ENCODE results near the gene PRICKLE2. TPM values are rescaled to one million over a fixed set of nuclear protein-coding genes. Genes with fewer than 3 reads are reported as not detected.

PRICKLE2 gene
- total RNA-seq, 1 experiment from 2014 or later, result 5.6 TPM

DNA sequence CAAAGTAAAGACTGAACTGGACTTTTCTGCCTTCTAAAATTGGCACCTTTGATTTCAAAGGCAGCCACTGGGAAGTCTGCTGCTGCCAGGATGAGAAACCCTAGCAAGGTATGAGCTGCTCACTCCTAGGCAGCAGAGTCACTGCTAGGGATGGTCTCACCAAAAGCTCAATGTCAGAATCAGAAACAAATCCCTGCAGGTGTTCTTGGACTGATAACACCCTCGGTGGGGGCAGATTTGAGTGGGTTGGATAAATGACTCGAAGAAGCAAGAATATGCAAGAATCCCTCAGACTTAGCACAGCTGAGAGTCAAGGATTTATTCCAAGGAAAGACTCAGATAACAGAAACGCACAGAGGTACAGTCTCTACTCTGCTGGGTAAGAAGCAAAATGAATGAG, 90.4 kb downstream of the PRICKLE2 start (continued):
- TF ChIP-seq, protein P1, sequence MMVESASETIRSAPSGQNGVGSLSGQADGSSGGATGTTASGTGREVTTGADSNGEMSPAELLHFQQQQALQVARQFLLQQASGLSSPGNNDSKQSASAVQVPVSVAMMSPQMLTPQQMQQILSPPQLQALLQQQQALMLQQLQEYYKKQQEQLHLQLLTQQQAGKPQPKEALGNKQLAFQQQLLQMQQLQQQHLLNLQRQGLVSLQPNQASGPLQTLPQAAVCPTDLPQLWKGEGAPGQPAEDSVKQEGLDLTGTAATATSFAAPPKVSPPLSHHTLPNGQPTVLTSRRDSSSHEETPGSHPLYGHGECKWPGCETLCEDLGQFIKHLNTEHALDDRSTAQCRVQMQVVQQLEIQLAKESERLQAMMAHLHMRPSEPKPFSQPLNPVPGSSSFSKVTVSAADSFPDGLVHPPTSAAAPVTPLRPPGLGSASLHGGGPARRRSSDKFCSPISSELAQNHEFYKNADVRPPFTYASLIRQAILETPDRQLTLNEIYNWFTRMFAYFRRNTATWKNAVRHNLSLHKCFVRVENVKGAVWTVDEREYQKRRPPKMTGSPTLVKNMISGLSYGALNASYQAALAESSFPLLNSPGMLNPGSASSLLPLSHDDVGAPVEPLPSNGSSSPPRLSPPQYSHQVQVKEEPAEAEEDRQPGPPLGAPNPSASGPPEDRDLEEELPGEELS (CRISPR knock-in tag; IDR thresholded peaks at IDR 0.05), result no peak
- TF ChIP-seq OVOL2 (CRISPR knock-in tag; IDR thresholded peaks at IDR 0.05; ENCODE audit: borderline replicate concordance), result no peak

DNA sequence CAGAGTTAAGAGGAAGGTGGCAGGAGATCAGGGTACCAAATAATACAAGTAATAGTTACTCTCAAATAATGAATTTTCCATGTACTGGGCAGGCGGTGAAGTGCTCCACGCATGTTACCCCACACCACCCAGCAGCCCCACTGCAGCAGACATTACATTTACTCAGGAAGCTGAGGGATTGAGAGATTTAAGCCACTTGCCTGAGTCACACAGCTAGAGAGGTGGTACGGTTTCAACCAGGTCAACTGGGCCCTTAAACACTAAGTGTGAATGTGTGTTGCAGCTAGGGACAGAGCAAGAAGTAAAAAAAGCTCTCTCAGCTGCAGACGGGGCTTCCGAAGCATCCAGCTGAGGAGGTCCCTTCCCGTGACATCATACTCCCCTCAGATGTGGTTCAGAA, 91.3 kb downstream of the PRICKLE2 start:
- ATAC-seq (no peak), DNase-seq (ENCODE audit: low spot score) (no peak)
- Mint-ChIP-seq H3K4me1 (peaks cover 3% of the 10 kb centered on the region; the same call in 1 of the 2 replicates), H3K36me3 (no peaks in the 10 kb centered on the region), H3K27me3 (ENCODE audit: low read depth) (no peaks in the 10 kb centered on the region; the same call in 1 of the 2 replicates), H3K27ac (no peak overlapping the region), H3K9me3 (no peaks in the 10 kb centered on the region), H3K4me3 (no peak overlapping the region)
- ChIA-PET CTCF (no interaction called here), POLR2A (interaction anchor here (0.6 kb wide), 1 partner anchor 427 kb away, joined by 3 read pairs; no protein-coding TSS in a partner anchor)
- TF ChIP-seq MYBL2 (CRISPR knock-in tag; IDR thresholded peaks at IDR 0.05) (no peak), GTF2I (CRISPR knock-in tag; conservative IDR thresholded peaks at IDR 0.05) (no peak), ZNF671 (CRISPR knock-in tag; IDR thresholded peaks at IDR 0.05) (no peak), CREM (CRISPR knock-in tag; IDR thresholded peaks at IDR 0.05) (no peak), SMAD4 (CRISPR knock-in tag; IDR thresholded peaks at IDR 0.05) (no peak), FOXK1 (CRISPR knock-in tag; IDR thresholded peaks at IDR 0.05) (no peak), JUN (CRISPR knock-in tag; IDR thresholded peaks at IDR 0.05) (no peak), NR2C2 (CRISPR knock-in tag; IDR thresholded peaks at IDR 0.05) (no peak), NR1H2 (CRISPR knock-in tag; IDR thresholded peaks at IDR 0.05) (no peak)
- TF ChIP-seq, protein P2, sequence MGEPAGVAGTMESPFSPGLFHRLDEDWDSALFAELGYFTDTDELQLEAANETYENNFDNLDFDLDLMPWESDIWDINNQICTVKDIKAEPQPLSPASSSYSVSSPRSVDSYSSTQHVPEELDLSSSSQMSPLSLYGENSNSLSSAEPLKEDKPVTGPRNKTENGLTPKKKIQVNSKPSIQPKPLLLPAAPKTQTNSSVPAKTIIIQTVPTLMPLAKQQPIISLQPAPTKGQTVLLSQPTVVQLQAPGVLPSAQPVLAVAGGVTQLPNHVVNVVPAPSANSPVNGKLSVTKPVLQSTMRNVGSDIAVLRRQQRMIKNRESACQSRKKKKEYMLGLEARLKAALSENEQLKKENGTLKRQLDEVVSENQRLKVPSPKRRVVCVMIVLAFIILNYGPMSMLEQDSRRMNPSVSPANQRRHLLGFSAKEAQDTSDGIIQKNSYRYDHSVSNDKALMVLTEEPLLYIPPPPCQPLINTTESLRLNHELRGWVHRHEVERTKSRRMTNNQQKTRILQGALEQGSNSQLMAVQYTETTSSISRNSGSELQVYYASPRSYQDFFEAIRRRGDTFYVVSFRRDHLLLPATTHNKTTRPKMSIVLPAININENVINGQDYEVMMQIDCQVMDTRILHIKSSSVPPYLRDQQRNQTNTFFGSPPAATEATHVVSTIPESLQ (CRISPR knock-in tag; IDR thresholded peaks at IDR 0.05), result no peak
- TF ChIP-seq, protein P3, sequence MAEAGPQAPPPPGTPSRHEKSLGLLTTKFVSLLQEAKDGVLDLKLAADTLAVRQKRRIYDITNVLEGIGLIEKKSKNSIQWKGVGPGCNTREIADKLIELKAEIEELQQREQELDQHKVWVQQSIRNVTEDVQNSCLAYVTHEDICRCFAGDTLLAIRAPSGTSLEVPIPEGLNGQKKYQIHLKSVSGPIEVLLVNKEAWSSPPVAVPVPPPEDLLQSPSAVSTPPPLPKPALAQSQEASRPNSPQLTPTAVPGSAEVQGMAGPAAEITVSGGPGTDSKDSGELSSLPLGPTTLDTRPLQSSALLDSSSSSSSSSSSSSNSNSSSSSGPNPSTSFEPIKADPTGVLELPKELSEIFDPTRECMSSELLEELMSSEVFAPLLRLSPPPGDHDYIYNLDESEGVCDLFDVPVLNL (CRISPR knock-in tag; IDR thresholded peaks at IDR 0.05; ENCODE audit: borderline replicate concordance, low read depth), result no peak
- TF ChIP-seq, protein P4, sequence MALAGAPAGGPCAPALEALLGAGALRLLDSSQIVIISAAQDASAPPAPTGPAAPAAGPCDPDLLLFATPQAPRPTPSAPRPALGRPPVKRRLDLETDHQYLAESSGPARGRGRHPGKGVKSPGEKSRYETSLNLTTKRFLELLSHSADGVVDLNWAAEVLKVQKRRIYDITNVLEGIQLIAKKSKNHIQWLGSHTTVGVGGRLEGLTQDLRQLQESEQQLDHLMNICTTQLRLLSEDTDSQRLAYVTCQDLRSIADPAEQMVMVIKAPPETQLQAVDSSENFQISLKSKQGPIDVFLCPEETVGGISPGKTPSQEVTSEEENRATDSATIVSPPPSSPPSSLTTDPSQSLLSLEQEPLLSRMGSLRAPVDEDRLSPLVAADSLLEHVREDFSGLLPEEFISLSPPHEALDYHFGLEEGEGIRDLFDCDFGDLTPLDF (CRISPR knock-in tag; IDR thresholded peaks at IDR 0.05), result no peak
- TF ChIP-seq, protein P5, sequence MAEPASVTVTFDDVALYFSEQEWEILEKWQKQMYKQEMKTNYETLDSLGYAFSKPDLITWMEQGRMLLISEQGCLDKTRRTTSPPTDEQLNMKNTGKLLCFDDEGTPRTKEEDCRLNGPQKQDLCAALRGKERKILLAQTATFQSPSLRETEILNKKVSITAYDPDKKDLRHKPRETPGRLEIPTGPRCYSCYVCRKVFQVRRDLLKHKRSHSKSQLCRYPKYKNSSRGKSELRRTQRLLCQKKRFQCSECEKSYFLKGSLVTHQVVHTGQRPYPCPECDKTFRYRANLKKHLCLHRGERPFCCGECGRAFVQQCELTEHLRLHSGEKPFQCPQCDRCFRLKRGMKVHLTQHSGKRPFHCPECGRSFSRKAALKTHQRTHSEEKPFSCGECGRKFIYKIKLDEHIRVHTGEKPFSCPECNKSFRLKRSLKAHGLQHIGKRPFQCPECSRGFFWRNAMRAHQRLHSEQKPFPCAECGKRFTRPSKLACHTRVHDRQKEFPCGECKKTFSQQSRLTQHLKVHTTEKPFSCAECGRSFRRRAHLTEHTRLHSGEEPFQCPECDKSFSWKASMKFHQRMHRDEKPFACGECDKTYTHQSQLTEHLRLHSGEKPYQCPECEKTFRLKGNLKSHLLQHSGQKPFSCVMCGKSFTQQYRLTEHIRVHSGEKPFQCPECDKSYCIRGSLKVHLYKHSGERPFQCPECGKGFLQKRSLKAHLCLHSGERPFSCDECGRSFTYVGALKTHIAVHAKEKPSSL (CRISPR knock-in tag; conservative IDR thresholded peaks at IDR 0.05), result no peak
- TF ChIP-seq, protein P6, sequence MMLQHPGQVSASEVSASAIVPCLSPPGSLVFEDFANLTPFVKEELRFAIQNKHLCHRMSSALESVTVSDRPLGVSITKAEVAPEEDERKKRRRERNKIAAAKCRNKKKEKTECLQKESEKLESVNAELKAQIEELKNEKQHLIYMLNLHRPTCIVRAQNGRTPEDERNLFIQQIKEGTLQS (CRISPR knock-in tag; conservative IDR thresholded peaks at IDR 0.05), result no peak
